ENCODE measurements around the gene ITGAE.
"Not testable (repeated sequence)": the region's sequence is repeated elsewhere in the genome, so short reads cannot be mapped to it uniquely, and the experiment has no call there.

Gene ITGAE

DNA sequence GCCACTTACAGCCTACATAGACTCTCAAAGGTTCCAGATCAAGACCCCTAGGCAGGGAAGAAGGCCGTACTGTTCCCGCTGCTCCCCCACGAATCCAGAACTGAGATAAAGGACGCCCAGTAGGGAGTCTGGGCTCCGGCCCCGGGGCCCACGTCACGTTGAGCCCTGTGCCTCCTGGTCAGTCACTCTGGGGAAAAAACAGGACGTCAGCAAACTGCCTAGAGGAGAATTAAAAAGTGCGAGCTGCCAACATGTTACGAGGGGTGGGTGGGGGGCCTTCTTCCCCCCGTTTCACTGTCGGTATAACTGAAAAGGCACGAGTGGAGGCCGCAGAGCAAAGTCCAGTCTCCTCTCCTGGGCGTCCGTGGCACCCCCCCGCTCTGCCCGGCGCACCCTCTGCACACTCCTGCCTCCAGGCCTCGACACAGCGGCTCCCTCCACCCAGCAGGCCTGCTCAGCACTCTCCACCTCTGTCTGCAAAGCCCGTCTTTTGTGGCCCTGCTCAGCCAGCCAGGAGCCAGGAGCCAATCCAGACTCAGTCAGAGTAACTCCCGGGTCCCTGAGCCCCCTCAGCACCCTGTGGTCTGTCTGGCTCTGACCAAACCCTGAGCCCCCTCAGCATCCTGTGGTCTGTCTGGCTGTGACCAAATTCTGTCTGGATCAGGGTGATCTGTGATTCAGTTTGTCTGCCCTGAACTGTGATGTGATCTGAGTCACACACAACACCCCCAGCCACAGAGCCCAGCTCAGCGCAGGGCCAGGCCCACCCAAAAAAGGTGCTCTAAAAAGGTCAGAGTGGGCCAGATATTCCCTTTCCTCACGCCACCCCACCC is 6.2 kb downstream of the ITGAE start:
- no peak for DNase-seq

- DNase-seq: not testable (repeated sequence)
Measured at GRCh38 chr17:3794152-3794551, 6.8 kb downstream of the ITGAE start.

DNA sequence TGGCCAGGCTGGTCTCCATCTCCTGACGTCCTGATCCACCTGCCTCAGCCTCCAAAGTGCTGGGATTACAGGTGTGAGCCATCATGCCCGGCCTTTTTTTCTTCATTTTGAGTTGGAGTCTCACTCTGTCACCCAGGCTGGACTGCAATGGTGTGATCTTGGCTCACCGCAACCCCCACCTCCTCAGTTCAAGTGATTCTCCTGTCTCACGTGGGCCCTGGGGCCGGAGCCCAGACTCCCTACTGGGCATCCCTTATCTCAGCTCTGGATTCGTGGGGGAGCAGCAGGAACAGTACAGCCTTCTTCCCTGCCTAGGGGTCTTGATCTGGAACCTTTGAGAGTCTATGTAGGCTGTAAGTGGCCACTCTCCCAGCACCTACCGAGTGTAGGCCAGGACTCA is 7.7 kb downstream of the ITGAE start:
- not testable (repeated sequence) for DNase-seq

GRCh38 chr17:3792481-3792880 is 8.5 kb downstream of the ITGAE start:
- no peak for DNase-seq

DNA sequence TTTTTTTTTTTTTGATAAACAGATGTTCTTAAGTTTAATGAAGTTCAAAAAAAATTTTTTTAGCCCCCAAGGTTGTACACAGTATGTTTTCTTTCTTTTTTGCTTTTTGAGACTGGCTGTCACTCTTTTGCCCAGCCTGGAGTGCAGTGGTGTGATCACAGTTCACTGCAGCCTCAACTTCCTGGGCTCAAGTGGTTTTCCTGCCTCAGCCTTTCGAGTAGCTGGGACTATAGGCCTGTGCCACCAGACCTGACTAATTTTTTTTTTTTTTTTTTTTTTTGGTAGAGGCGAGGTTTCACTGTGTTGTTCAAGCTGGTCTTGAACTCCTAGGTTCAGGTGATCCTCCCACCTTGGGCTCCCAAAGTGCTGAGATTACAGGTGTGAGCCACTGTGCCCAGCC is 12.8 kb downstream of the ITGAE start:
- peak; percentile 10 to 24 for DNase-seq

DNA sequence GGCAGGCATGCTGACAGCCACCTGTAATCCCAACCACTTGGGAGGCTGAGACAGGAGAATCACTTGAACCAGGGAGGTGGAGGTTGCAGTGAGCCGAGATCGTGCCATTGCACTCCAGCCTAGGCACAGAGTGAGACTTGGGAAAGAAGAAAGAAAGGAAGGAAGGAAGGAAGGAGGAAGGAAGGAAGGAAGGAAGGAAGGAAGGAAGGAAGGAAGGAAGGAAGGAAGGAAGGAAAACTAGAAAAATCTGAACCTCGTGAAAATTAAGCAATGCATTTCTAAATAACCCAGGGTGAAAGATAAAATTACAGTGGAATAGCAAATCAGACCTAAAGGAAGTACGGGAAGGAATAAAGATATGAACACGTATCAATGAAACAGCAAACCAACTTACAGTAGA is 15.7 kb downstream of the ITGAE start:
- not testable (repeated sequence) for DNase-seq

DNA sequence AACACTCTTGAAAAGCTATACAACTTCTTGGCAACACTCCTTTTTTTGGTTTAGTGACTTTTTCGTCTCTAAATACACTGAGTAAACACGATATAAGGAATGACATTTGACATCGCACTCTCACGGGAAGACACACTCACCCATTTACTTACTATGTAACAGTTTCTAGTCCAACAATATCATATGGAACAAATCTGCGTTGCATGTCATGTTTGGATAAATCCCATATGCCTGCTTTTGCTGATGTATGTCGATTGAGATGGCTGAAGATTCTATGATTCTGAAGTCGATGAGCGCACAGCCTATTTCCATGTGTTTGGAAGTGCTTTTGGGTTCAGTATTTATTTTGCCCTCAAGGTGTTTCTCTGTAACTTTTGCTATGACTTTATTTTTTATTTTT is 18.2 kb downstream of the ITGAE start:
- DNase-seq: no peak

GRCh38 chr17:3780986-3781385 is 20.0 kb downstream of the ITGAE start:
- DNase-seq: no peak

DNA sequence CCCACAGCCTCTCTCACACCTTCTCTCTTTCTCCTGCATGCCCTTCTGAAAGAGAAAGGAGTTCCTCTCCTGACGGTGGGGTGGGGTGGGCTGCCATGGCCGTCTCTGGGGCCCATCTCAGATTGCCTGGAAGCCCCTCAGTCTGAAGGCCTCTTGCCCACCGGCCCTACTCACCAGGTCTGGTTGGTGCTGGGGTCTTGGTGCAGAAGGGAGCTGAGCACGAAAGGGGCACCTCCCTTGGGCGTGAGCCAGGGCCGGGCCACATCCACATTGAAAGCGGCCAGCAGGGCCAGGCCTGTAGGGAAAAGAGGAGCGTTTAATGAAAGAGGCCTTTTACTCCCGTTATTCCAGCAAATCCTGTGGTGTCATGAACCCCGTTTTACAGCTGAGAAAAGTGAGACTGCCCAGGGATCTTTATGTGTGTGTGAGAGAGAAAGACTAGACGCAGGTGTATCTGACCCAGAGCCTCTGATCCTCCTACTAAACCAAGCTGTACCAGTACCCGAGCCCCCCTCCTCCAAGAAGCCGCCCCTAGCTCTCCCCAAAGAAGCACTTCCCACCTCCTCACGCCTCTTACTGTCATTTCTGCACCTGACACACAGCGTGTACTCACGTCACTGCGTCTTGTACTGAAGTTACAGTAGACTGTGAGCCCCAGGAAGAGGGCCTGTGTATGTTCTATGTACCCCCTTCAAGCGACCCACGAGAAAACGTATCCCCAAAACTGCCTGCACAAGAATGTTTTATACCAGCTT is 23.4 kb downstream of the ITGAE start:
- DNase-seq: no peak

- DNase-seq: no peak
Measured at GRCh38 chr17:3773966-3774365, 27.0 kb downstream of the ITGAE start.

DNA sequence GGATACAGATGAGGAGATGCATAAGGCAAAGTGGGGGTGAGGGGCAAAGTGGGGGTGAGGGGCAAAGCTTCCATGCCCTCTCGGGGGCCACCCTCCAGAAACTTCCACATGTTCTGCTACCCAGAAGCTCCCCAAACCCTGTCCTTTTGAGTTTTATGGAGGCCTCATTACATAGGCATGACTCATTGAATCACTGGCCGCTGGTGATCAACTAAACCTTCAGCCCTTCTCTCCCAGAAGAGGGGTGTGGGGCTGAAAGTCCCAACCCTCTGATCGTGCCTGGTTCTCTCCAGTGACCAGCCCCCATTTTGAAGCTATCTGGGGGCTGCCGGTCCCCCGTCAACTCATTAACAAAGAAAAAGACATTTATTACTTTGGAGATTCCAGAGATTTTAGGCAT is 27.5 kb downstream of the ITGAE start:
- no peak for DNase-seq

GRCh38 chr17:3772764-3773163 is 28.2 kb downstream of the ITGAE start:
- DNase-seq: no peak

DNA sequence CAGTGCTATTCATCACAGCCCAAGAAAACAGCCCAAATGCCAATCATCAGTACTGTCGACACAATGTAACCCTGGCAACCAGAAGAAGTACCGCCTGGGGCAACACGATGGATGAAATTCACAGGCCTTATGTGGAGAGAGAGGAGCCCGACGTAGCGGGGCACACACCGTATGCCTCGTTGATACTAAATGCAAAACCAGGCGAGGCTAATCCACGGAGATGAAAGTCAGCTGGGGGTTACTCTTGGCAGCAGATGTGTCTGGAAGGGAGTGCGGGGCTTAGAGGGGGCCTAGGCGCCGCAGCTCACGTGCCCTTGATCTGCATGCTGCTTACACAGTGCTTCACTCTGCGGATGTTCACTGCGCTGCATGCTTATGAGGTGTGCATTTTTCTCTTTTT is 29.8 kb downstream of the ITGAE start:
- no peak for DNase-seq

GRCh38 chr17:3770466-3770865 is 30.5 kb downstream of the ITGAE start:
- peak; percentile 26 to 35 for DNase-seq

- DNase-seq: no peak
Measured at GRCh38 chr17:3768769-3769168, 32.2 kb downstream of the ITGAE start.

DNA sequence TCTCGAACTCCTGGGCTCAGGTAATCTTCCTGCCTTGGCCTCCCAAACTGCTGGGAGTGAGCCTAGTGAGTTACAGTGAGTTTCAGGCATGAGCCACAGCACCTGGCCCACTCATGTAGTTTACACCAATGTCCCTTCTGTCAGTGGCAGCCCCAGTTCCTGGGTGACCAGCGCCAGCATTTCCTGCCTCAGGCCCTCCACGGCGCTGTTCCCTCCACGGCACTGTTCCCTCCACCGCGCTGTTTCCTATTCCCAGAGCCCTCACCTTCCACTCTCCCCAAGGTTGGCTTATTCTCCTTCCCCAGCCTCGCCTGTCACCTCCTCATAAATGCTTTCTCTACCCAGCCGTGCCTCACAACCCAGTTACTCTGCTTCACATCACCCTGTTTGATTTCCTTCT is 32.6 kb downstream of the ITGAE start:
- no peak for DNase-seq

DNA sequence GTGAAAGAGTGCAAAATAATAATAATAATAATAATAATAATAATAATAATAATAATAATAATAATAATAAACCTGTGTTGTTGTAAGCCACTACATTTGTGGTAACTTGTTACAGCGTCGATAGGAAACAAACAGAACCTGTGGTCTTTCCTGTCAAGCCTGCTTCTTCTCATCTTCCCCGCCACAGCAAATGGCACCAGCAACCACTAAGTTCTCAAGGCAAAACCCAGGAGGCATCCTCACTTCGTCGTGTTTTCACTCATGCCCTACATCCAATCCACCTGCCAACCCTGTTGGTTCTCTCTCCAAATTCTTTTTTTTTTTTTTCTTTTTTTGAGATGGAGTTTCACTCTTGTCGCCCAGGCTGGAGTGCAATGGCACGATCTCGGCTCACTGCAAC is 34.2 kb downstream of the ITGAE start:
- no peak for DNase-seq

GRCh38 chr17:3765981-3766380 is 35.0 kb downstream of the ITGAE start:
- DNase-seq: no peak

GRCh38 chr17:3763777-3764170 is 37.2 kb downstream of the ITGAE start:
- no peak for DNase-seq

GRCh38 chr17:3762922-3763776 is 37.8 kb downstream of the ITGAE start:
- no peak for DNase-seq

- DNase-seq: no peak
Measured at GRCh38 chr17:3761918-3762380, 39.0 kb downstream of the ITGAE start.

DNA sequence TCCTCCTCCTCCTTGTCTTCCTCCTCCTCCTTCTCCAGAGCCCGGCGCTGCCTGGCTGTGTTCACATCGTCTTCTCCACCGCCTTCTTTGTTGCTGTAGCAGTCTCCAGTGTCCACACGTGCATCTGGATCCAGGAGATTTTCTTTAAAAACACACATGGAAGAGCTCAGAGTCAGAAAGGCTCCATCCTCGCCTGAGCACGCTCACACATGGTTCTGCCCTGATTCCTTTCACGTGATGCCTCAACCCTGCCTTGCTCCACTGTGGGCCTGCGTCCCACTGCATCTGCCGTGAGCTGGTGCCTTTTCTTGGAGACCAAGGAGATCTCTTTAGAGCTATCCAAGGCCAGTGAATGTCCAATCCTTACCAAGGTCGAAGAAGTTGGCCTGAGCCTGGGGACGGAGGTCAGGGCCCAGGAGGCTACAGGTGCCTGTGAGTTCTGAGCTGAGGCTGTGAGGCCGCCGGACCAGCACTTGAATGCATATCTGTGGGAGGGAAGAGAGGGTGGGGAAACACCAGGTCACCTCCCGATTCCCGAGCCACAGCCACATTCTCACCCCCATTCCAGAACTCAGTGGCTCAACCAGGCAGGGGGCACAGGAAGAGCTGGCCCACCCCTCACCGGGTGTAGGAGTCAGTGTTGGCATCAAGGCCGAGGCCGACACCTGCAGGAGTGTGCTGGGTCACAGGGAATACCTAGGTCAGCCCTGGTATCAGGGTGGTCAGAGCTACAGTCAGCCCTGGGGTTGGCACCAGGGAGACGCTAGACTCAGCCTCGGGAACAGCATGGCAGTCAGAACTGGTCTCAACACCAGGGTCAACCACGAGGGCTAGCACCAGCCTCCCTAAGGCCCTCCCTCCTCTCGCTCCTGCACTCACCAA is 39.7 kb downstream of the ITGAE start:
- DNase-seq: no peak

All from Kasumi-1 (cell line).